ENCODE results near the gene MNAT1.
"Not testable (repeated sequence)": the region's sequence is repeated elsewhere in the genome, so short reads cannot be mapped to it uniquely, and the experiment has no call there.

MNAT1 gene

GRCh38 chr14:60721326-60722106, 13.0 kb upstream of the MNAT1 start:
- peak overlapping the region; percentile 86 for H3K4me3 ChIP-seq (ENCODE audit: low read depth, low read length)
- H3K9me3 ChIP-seq (ENCODE audit: control insufficient read depth, insufficient read depth, low read length): no peaks in the 10 kb centered on the region
- peaks cover 10% of the 10 kb centered on the region for H3K4me1 ChIP-seq (ENCODE audit: control insufficient read depth, insufficient read depth, low read length)
- H3K27me3 ChIP-seq (ENCODE audit: control insufficient read depth, insufficient read depth, low read length): no peaks in the 10 kb centered on the region
- H3K36me3 ChIP-seq (ENCODE audit: control insufficient read depth, insufficient read depth, low read length): peaks cover 10% of the 10 kb centered on the region
- H3K9ac ChIP-seq (ENCODE audit: low read depth, low read length): peak overlapping the region; percentile 71

GRCh38 chr14:60722107-60722356, 12.5 kb upstream of the MNAT1 start:
- peaks cover 10% of the 10 kb centered on the region for H3K36me3 ChIP-seq (ENCODE audit: control insufficient read depth, insufficient read depth, low read length)
- no peaks in the 10 kb centered on the region for H3K27me3 ChIP-seq (ENCODE audit: control insufficient read depth, insufficient read depth, low read length)
- peaks cover 10% of the 10 kb centered on the region for H3K4me1 ChIP-seq (ENCODE audit: control insufficient read depth, insufficient read depth, low read length)
- H3K9ac ChIP-seq (ENCODE audit: low read depth, low read length): peak overlapping the region; percentile 71
- peak overlapping the region; percentile 86 for H3K4me3 ChIP-seq (ENCODE audit: low read depth, low read length)
- H3K9me3 ChIP-seq (ENCODE audit: control insufficient read depth, insufficient read depth, low read length): no peaks in the 10 kb centered on the region

DNA sequence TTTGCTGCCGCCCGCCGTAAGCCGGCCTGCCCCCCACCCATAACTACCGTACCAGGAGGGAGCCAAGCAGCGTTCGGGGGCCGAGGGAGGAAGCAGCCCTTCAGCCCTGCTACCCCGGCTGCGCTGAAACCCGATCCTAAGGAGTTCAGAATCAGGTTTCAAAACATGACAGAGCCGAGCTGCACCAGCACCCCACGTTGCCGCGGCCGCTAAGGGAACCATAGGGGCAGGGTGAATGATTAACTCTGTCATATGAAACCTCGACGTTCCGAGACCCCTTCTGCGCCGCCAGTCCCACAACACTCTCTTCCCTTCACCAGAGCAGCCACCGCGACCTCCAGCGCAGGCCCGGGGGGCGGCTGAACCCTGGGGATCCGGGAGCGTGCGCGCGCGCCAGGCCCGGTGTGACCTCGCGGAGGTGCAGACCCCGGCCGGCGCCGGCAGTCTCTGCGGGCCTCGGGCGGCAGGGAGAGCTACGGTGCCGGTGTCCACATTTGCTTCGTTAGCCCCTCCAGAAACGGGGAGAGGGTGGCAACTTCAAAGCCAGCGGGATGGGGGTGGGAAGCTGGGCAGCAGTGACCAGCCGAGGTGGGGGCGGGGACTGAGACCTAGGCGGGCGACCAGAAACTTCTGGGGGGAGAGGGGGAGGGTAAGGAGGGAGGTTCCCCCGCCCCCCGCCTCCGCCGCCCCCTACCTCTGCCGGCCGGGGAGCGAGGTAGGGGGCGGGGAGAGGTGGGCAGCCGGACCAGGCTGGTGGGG, 12.0 kb upstream of the MNAT1 start:
- Histone ChIP-seq H3K36me3 (ENCODE audit: control insufficient read depth, insufficient read depth, low read length) (peaks cover 10% of the 10 kb centered on the region), H3K9ac (ENCODE audit: low read depth, low read length) (peak overlapping the region; percentile 71), H3K4me1 (ENCODE audit: control insufficient read depth, insufficient read depth, low read length) (peaks cover 10% of the 10 kb centered on the region), H3K9me3 (ENCODE audit: control insufficient read depth, insufficient read depth, low read length) (no peaks in the 10 kb centered on the region), H3K4me3 (ENCODE audit: low read depth, low read length) (peak overlapping the region; percentile 94), H3K27me3 (ENCODE audit: control insufficient read depth, insufficient read depth, low read length) (no peaks in the 10 kb centered on the region)

GRCh38 chr14:60723116-60723906, 11.2 kb upstream of the MNAT1 start:
- Histone ChIP-seq H3K9ac (ENCODE audit: low read depth, low read length) (peak overlapping the region; percentile 92), H3K36me3 (ENCODE audit: control insufficient read depth, insufficient read depth, low read length) (peaks cover 10% of the 10 kb centered on the region), H3K27me3 (ENCODE audit: control insufficient read depth, insufficient read depth, low read length) (no peaks in the 10 kb centered on the region), H3K4me3 (ENCODE audit: low read depth, low read length) (peak overlapping the region; percentile 94), H3K4me1 (ENCODE audit: control insufficient read depth, insufficient read depth, low read length) (peaks cover 10% of the 10 kb centered on the region), H3K9me3 (ENCODE audit: control insufficient read depth, insufficient read depth, low read length) (no peaks in the 10 kb centered on the region)

DNA sequence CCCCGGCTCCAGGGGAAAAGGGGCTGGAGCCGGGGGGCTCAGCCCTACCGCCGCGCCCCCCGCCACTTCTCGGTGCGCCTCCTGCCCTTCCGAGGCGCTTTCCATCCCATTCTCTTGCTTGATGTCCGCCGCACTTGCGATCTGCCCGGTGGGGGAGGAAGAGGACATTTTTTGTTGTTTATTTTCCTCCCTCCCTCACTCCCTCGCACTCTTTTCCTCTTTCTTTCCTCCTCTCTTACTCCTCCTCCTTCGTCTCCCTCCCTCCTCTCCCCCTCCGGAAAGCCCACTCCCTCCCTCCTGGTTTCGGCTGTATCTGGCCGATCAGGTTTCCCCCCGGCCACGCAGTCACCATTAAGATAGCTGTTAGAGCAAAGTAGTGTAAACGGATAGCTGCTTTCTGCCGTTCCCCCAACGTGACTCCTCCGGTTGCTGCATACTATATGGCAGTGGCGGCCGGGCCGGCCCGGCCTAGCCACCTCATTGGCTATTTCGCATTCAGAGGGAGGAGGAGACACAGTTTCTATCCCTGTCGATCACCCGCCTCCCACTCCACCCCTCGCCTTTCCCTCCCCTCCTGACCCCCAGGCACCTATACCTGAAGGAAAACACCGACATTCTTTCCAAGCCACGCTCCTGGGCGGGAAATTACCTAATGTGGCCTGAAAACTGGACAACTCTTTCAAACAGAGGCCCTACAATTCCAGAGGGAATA, 10.5 kb upstream of the MNAT1 start, which contains the start of gene SIX4:
Gene SIX4, minus strand, starts transcription at position 445 of the 712 bp plus-strand sequence. Its CDS starts 277 bp downstream, at position 168.
- Histone ChIP-seq H3K4me3 (ENCODE audit: low read depth, low read length) (peak within 1 kb of the TSS; percentile 94), H3K4me1 (ENCODE audit: control insufficient read depth, insufficient read depth, low read length) (peaks cover 10% of the 10 kb centered on the region), H3K36me3 (ENCODE audit: control insufficient read depth, insufficient read depth, low read length) (peaks cover 10% of the 10 kb centered on the region), H3K9ac (ENCODE audit: low read depth, low read length) (peak within 1 kb of the TSS; percentile 94), H3K9me3 (ENCODE audit: control insufficient read depth, insufficient read depth, low read length) (no peaks in the 10 kb centered on the region), H3K27me3 (ENCODE audit: control insufficient read depth, insufficient read depth, low read length) (no peaks in the 10 kb centered on the region)

- H3K27me3 ChIP-seq (ENCODE audit: control insufficient read depth, insufficient read depth, low read length); H3K4me1 ChIP-seq (ENCODE audit: control insufficient read depth, insufficient read depth, low read length); H3K9ac ChIP-seq (ENCODE audit: low read depth, low read length); H3K4me3 ChIP-seq (ENCODE audit: low read depth, low read length); H3K36me3 ChIP-seq (ENCODE audit: control insufficient read depth, insufficient read depth, low read length); H3K9me3 ChIP-seq (ENCODE audit: control insufficient read depth, insufficient read depth, low read length): not testable (repeated sequence)
Measured at GRCh38 chr14:60731291-60731690, 3.3 kb upstream of the MNAT1 start.

- H3K9me3 ChIP-seq (ENCODE audit: control insufficient read depth, insufficient read depth, low read length): no peaks in the 10 kb centered on the region
- H3K4me3 ChIP-seq (ENCODE audit: low read depth, low read length): no peak overlapping the region
- no peak overlapping the region for H3K9ac ChIP-seq (ENCODE audit: low read depth, low read length)
- no peaks in the 10 kb centered on the region for H3K36me3 ChIP-seq (ENCODE audit: control insufficient read depth, insufficient read depth, low read length)
- H3K4me1 ChIP-seq (ENCODE audit: control insufficient read depth, insufficient read depth, low read length): peaks cover 5% of the 10 kb centered on the region
- H3K27me3 ChIP-seq (ENCODE audit: control insufficient read depth, insufficient read depth, low read length): no peaks in the 10 kb centered on the region
Measured at GRCh38 chr14:60732840-60733483, 1.6 kb upstream of the MNAT1 start.

GRCh38 chr14:60735416-60735815, 855 bp downstream of the MNAT1 start:
- Histone ChIP-seq H3K27me3 (ENCODE audit: control insufficient read depth, insufficient read depth, low read length) (no peaks in the 10 kb centered on the region), H3K4me3 (ENCODE audit: low read depth, low read length) (peak overlapping the region; percentile 98), H3K4me1 (ENCODE audit: control insufficient read depth, insufficient read depth, low read length) (peaks cover 5% of the 10 kb centered on the region), H3K36me3 (ENCODE audit: control insufficient read depth, insufficient read depth, low read length) (no peaks in the 10 kb centered on the region), H3K9me3 (ENCODE audit: control insufficient read depth, insufficient read depth, low read length) (no peaks in the 10 kb centered on the region), H3K9ac (ENCODE audit: low read depth, low read length) (peak overlapping the region; percentile 66)

DNA sequence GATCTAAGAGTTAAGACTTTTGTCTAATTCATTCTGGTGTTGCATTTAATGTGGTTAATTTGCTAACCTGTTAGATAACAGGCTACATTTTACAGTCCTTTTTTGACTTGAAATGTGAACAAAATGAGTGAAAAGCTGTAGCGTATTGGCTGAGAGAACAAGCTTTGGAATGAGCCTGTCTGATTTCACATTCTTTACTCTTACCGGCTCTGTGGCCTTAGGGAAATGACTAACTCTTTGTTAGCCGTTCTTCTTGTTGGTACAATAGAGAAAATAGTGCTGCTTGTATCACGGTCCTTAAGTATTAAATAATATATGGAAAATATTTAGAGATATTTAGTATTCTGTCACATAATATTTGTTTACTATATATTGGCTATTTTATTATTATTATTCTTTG, 1.9 kb downstream of the MNAT1 start:
- Histone ChIP-seq H3K36me3 (ENCODE audit: control insufficient read depth, insufficient read depth, low read length) (no peaks in the 10 kb centered on the region), H3K9me3 (ENCODE audit: control insufficient read depth, insufficient read depth, low read length) (no peaks in the 10 kb centered on the region), H3K4me3 (ENCODE audit: low read depth, low read length) (no peak overlapping the region), H3K9ac (ENCODE audit: low read depth, low read length) (no peak overlapping the region), H3K4me1 (ENCODE audit: control insufficient read depth, insufficient read depth, low read length) (peaks cover 5% of the 10 kb centered on the region), H3K27me3 (ENCODE audit: control insufficient read depth, insufficient read depth, low read length) (no peaks in the 10 kb centered on the region)

DNA sequence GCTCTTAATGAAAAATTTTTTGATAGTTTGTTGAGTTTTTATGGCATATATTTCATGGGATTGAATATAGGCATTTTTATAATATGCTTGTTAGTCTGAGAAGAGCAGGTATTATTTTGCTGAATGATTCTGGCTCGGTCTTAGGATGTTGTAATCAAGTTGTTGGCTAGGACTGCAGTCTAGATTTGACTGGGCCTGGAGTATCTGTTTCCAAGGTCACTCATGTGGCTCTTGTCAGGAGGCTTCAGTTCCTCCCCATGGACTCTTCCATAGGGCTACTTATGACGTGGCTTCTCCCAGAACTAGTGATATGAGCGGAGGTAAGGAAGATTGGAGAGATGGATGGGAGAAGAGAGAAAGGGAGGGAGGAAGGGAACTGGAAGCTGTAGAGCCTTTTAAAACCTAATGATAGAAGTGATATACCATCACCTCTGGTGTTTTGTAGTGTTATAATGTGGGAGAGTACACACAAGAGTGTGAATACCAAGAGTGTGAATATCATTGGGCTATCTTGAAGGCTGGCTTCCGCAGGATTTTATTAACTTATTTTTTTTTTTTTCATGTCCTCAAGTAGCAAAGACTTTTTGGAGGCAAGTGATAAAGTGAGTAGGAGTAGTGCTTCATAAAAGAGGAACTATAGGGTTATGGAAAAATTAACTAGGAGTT, 4.4 kb downstream of the MNAT1 start:
- Histone ChIP-seq H3K27me3 (ENCODE audit: control insufficient read depth, insufficient read depth, low read length) (no peaks in the 10 kb centered on the region), H3K4me1 (ENCODE audit: control insufficient read depth, insufficient read depth, low read length) (peaks cover 5% of the 10 kb centered on the region), H3K4me3 (ENCODE audit: low read depth, low read length) (no peak overlapping the region), H3K9ac (ENCODE audit: low read depth, low read length) (no peak overlapping the region), H3K9me3 (ENCODE audit: control insufficient read depth, insufficient read depth, low read length) (no peaks in the 10 kb centered on the region), H3K36me3 (ENCODE audit: control insufficient read depth, insufficient read depth, low read length) (no peaks in the 10 kb centered on the region)

Data from iPS-15b (cell line).